ACC112 (cell line): Measurements from ENCODE around the gene TMEM219.
A peak's percentile ranks its signal among the peaks of the same experiment; 100 is the strongest.

Experiments
- H2AFZ ChIP-seq: fragments of 200-600 bp; sonication (generic); one replicate; pipeline ENCODE4 v1.6.0; 2017; ENCODE audit warnings: antibody characterized with exemption, low read length; ENCODE audit not compliant: unreplicated experiment
- H3K27ac ChIP-seq: fragments of 200-600 bp; sonication (generic); 2 replicates; pipeline ENCODE4 v1.5.1; 2014; ENCODE audit warnings: low read depth, mild to moderate bottlenecking, antibody characterized with exemption, low read length, moderate library complexity
- H3K27me3 ChIP-seq: fragments of 200-600 bp; sonication (generic); 2 replicates; pipeline ENCODE4 v1.6.1; 2014; ENCODE audit warnings: mild to moderate bottlenecking, antibody characterized with exemption, low read length, moderate library complexity, mixed read lengths; ENCODE audit not compliant: insufficient read depth
- H3K36me3 ChIP-seq: fragments of 200-600 bp; sonication (generic); 2 replicates; pipeline ENCODE4 v1.6.1; 2016; ENCODE audit warnings: mild to moderate bottlenecking, antibody characterized with exemption, low read length, moderate library complexity, mixed read lengths; ENCODE audit not compliant: insufficient read depth
- H3K4me1 ChIP-seq: fragments of 200-600 bp; sonication (generic); one replicate; pipeline ENCODE4 v1.6.1; 2016; ENCODE audit warnings: low read length, mixed read lengths; ENCODE audit not compliant: insufficient read depth, unreplicated experiment, control insufficient read depth
- H3K4me3 ChIP-seq: fragments of 200-600 bp; sonication (generic); 2 replicates; pipeline ENCODE4 v1.5.1; 2014; ENCODE audit warnings: mild to moderate bottlenecking, low read depth, low read length
- H3K79me2 ChIP-seq: fragments of 200-600 bp; sonication (generic); one replicate; pipeline ENCODE4 v1.6.0; 2016; ENCODE audit warnings: low read length; ENCODE audit not compliant: control insufficient read depth, unreplicated experiment, insufficient read depth

The TMEM219 gene

GRCh38 chr16:29989111-29989858 lies 27.4 kb downstream of the TMEM219 start:
- no peak overlapping the region for H3K4me3 ChIP-seq
- H3K36me3 ChIP-seq, result peaks cover 10% of the 10 kb centered on the region
- H3K79me2 ChIP-seq, result no peaks in the 10 kb centered on the region
- no peak overlapping the region for H2AFZ ChIP-seq
- no peaks in the 10 kb centered on the region for H3K27me3 ChIP-seq
- no peak overlapping the region for H3K27ac ChIP-seq
- H3K4me1 ChIP-seq, result peaks cover 6% of the 10 kb centered on the region

GRCh38 chr16:29990034-29990433 lies 28.2 kb downstream of the TMEM219 start:
- H3K4me3 ChIP-seq, result no peak overlapping the region
- H2AFZ ChIP-seq, result no peak overlapping the region
- peaks cover 4% of the 10 kb centered on the region; the same call in 1 of the 2 replicates for H3K36me3 ChIP-seq
- H3K27me3 ChIP-seq, result no peaks in the 10 kb centered on the region
- no peaks in the 10 kb centered on the region for H3K79me2 ChIP-seq
- H3K4me1 ChIP-seq, result peaks cover 13% of the 10 kb centered on the region
- no peak overlapping the region for H3K27ac ChIP-seq

GRCh38 chr16:29990883-29991570 lies 29.1 kb downstream of the TMEM219 start:
- H3K4me1 ChIP-seq, result peaks cover 13% of the 10 kb centered on the region
- H3K4me3 ChIP-seq, result no peak overlapping the region
- no peaks in the 10 kb centered on the region for H3K27me3 ChIP-seq
- no peak overlapping the region for H3K27ac ChIP-seq
- H2AFZ ChIP-seq, result no peak overlapping the region
- no peaks in the 10 kb centered on the region for H3K79me2 ChIP-seq
- peaks cover 4% of the 10 kb centered on the region; the same call in 1 of the 2 replicates for H3K36me3 ChIP-seq

- no peak overlapping the region for H2AFZ ChIP-seq
- H3K79me2 ChIP-seq, result no peaks in the 10 kb centered on the region
- H3K36me3 ChIP-seq, result peaks cover 4% of the 10 kb centered on the region; the same call in 1 of the 2 replicates
- no peak overlapping the region for H3K27ac ChIP-seq
- H3K4me3 ChIP-seq, result no peak overlapping the region
- no peaks in the 10 kb centered on the region for H3K27me3 ChIP-seq
- peaks cover 13% of the 10 kb centered on the region for H3K4me1 ChIP-seq
Measured at GRCh38 chr16:29991571-29991904, 29.7 kb downstream of the TMEM219 start.

GRCh38 chr16:29992344-29992967 lies 30.6 kb downstream of the TMEM219 start:
- no peaks in the 10 kb centered on the region for H3K27me3 ChIP-seq
- H3K79me2 ChIP-seq, result peaks cover 5% of the 10 kb centered on the region
- no peak overlapping the region for H3K27ac ChIP-seq
- H2AFZ ChIP-seq, result no peak overlapping the region
- peaks cover 4% of the 10 kb centered on the region; the same call in 1 of the 2 replicates for H3K36me3 ChIP-seq
- no peak overlapping the region for H3K4me3 ChIP-seq
- H3K4me1 ChIP-seq, result peaks cover 18% of the 10 kb centered on the region

GRCh38 chr16:29993191-29993902 lies 31.5 kb downstream of the TMEM219 start:
- Histone ChIP-seq H3K4me1 (peaks cover 18% of the 10 kb centered on the region), H3K79me2 (peaks cover 5% of the 10 kb centered on the region), H3K36me3 (peaks cover 4% of the 10 kb centered on the region; the same call in 1 of the 2 replicates), H3K4me3 (no peak overlapping the region), H3K27me3 (no peaks in the 10 kb centered on the region), H3K27ac (no peak overlapping the region), H2AFZ (no peak overlapping the region)

GRCh38 chr16:29993903-29994599 lies 32.2 kb downstream of the TMEM219 start:
- peaks cover 18% of the 10 kb centered on the region for H3K4me1 ChIP-seq
- H2AFZ ChIP-seq, result no peak overlapping the region
- H3K79me2 ChIP-seq, result peaks cover 5% of the 10 kb centered on the region
- no peaks in the 10 kb centered on the region for H3K27me3 ChIP-seq
- 0 out of 2 replicates have a peak, but pooled peaks cover 4% of the 10 kb centered on the region for H3K36me3 ChIP-seq
- peak overlapping the region; percentile 81 for H3K27ac ChIP-seq
- H3K4me3 ChIP-seq, result peak overlapping the region; percentile 92

- peaks cover 9% of the 10 kb centered on the region; the same call in 1 of the 2 replicates for H3K36me3 ChIP-seq
- H3K4me3 ChIP-seq, result peak overlapping the region; percentile 92
- H3K79me2 ChIP-seq, result peaks cover 5% of the 10 kb centered on the region
- H3K27ac ChIP-seq, result peak overlapping the region; percentile 81
- H2AFZ ChIP-seq, result peak overlapping the region; percentile 88
- H3K4me1 ChIP-seq, result peaks cover 18% of the 10 kb centered on the region
- no peaks in the 10 kb centered on the region for H3K27me3 ChIP-seq
Measured at GRCh38 chr16:29994600-29995323, 32.9 kb downstream of the TMEM219 start.

GRCh38 chr16:29995324-29995910 lies 33.5 kb downstream of the TMEM219 start, which contains the start of gene HIRIP3:
Gene HIRIP3 (minus strand): TSS chr16:29995617. CDS start chr16:29995605, 12 bp downstream.
- H3K79me2 ChIP-seq, result peaks cover 5% of the 10 kb centered on the region
- peaks cover 9% of the 10 kb centered on the region; the same call in 1 of the 2 replicates for H3K36me3 ChIP-seq
- peak within 1 kb of the TSS; percentile 81 for H3K27ac ChIP-seq

More at GRCh38 chr16:29995324-29995910, 33.5 kb downstream of the TMEM219 start, which contains the start of gene HIRIP3:
- Histone ChIP-seq H2AFZ (peak within 1 kb of the TSS; percentile 88), H3K4me3 (peak within 1 kb of the TSS; percentile 92), H3K27me3 (no peaks in the 10 kb centered on the region), H3K4me1 (peaks cover 18% of the 10 kb centered on the region)
